ENCODE results near the gene ADAMTSL1. TPM values are rescaled to one million over a fixed set of nuclear protein-coding genes. Genes with fewer than 3 reads are reported as not detected.

Gene ADAMTSL1
- total and polyA plus RNA-seq, 2 of the 13 experiments (the other 11 are each of a cell fraction or from before 2014, with no cell fraction given) = not detected

DNA sequence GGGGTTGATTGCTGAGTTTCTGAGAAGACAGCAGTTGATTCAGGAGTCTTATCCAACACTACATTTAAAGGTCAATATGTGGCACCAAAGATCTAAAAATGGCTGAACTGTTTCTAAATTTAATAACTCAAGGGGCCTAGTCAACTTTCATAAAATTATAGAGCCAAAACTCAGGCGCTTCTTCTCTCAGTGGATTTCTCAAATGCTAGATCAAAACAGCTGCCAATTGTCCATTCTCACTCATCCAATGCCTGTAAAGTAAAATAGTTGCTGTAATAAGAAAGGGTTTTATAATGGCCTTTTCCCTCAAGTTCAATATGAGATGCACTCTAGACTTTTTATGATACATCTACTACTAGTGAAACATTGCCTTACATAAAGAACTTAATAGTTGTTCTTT lies 26.5 kb downstream of the ADAMTSL1 start:
- DNase-seq (ENCODE audit: low spot score) (no peak), FAIRE-seq (no peak), ATAC-seq (no peak)
- no peaks in the 10 kb centered on the region for H3K27me3 ChIP-seq (ENCODE audit: control insufficient read depth in 1 of 2, insufficient read depth in 2 of 2, low read length in 2 of 2)
- H3K79me2 ChIP-seq (ENCODE audit: insufficient read depth, low read length) = no peaks in the 10 kb centered on the region
- no peak for TF ChIP-seq ATAD3A (CRISPR knock-in tag; IDR thresholded peaks at IDR 0.05)
- TF ChIP-seq HOXD1 (CRISPR knock-in tag; IDR thresholded peaks at IDR 0.05) = no peak
- TF ChIP-seq, protein P1, sequence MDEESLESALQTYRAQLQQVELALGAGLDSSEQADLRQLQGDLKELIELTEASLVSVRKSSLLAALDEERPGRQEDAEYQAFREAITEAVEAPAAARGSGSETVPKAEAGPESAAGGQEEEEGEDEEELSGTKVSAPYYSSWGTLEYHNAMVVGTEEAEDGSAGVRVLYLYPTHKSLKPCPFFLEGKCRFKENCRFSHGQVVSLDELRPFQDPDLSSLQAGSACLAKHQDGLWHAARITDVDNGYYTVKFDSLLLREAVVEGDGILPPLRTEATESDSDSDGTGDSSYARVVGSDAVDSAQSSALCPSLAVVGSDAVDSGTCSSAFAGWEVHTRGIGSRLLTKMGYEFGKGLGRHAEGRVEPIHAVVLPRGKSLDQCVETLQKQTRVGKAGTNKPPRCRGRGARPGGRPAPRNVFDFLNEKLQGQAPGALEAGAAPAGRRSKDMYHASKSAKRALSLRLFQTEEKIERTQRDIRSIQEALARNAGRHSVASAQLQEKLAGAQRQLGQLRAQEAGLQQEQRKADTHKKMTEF (CRISPR knock-in tag; IDR thresholded peaks at IDR 0.05) = no peak
- TF ChIP-seq, protein P2, sequence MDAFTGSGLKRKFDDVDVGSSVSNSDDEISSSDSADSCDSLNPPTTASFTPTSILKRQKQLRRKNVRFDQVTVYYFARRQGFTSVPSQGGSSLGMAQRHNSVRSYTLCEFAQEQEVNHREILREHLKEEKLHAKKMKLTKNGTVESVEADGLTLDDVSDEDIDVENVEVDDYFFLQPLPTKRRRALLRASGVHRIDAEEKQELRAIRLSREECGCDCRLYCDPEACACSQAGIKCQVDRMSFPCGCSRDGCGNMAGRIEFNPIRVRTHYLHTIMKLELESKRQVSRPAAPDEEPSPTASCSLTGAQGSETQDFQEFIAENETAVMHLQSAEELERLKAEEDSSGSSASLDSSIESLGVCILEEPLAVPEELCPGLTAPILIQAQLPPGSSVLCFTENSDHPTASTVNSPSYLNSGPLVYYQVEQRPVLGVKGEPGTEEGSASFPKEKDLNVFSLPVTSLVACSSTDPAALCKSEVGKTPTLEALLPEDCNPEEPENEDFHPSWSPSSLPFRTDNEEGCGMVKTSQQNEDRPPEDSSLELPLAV (CRISPR knock-in tag; conservative IDR thresholded peaks at IDR 0.05; ENCODE audit: low read depth) = no peak
- TF ChIP-seq ZFP36L1 (CRISPR knock-in tag; IDR thresholded peaks at IDR 0.05) = no peak
- 13% methylated on average over 1 of the region's 1 CpG for WGBS (ENCODE audit: low lambda C conversion rate)
- BruUV-seq (replicated peaks) = no TSS peak
- CTCF ChIA-PET (ENCODE audit: low intra/inter-chr PET ratio, low total read pairs) = no interaction called here
- in situ Hi-C loops (cut with HindIII; ENCODE audit: extremely low pct_ligation_motif_present, low pct_unique_long_range_greater_than_20kb) = no loop called here
- H3K27ac ChIP-seq (ENCODE audit: extremely low read length, insufficient read depth, low read length) = no peak overlapping the region
- H3K4me1 ChIP-seq (ENCODE audit: insufficient read depth, low read length) = no peaks in the 10 kb centered on the region
- no peaks in the 10 kb centered on the region for H3K36me3 ChIP-seq (replicated peaks in 1 of 2; ENCODE audit: control insufficient read depth in 1 of 2, insufficient read depth in 2 of 2, low read length in 2 of 2)
- intact Hi-C loops (cut with micrococcal nuclease; ENCODE audit: unreplicated experiment) = no loop called here
- no peak overlapping the region for H3K4me3 ChIP-seq (replicated peaks in 1 of 3; ENCODE audit: insufficient read depth in 1 of 3, low read depth in 2 of 3, low read length in 3 of 3)
- H4K20me1 ChIP-seq (ENCODE audit: insufficient read depth, low read length) = no peaks in the 10 kb centered on the region
- H2AFZ ChIP-seq (ENCODE audit: low read length) = no peak overlapping the region
- H3K9ac ChIP-seq (ENCODE audit: insufficient read depth, low read depth, low read length) = no peak overlapping the region
- H3K9me3 ChIP-seq (ENCODE audit: low read length) = no peaks in the 10 kb centered on the region
- POLR2A ChIA-PET = no interaction called here
- no peak overlapping the region for H3K4me2 ChIP-seq (ENCODE audit: low read depth, low read length)

DNA sequence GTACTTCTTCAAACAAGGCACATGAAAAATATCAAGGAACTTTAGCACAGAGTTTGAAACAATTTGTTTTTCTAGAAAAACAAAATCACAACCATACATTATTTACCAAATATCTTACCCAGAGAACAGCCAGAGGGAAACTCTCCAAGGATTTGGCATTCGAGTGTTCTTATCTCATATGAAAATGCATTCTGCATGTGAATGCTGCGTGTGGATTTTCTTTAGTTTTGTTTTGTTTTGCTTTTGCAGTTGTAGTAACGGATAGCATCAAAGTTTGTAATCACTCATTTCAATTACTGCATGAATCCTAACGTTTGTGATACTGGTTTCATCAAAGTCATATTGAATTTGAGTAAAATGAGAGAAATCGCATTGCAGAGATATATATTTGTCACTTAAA lies 28.0 kb downstream of the ADAMTSL1 start:
- POLR2A ChIA-PET = no interaction called here
- in situ Hi-C loops (cut with HindIII; ENCODE audit: extremely low pct_ligation_motif_present, low pct_unique_long_range_greater_than_20kb) = no loop called here
- H3K4me1 ChIP-seq (ENCODE audit: insufficient read depth, low read length) = no peaks in the 10 kb centered on the region
- WGBS (ENCODE audit: low lambda C conversion rate) = under 1% methylated on average over 5 of the region's 5 CpGs
- no TSS peak for BruUV-seq (replicated peaks)
- no peak overlapping the region for H2AFZ ChIP-seq (ENCODE audit: low read length)
- H3K36me3 ChIP-seq (replicated peaks in 1 of 2; ENCODE audit: control insufficient read depth in 1 of 2, insufficient read depth in 2 of 2, low read length in 2 of 2) = no peaks in the 10 kb centered on the region
- no peaks in the 10 kb centered on the region for H3K9me3 ChIP-seq (ENCODE audit: low read length)
- FAIRE-seq = no peak
- H3K79me2 ChIP-seq (ENCODE audit: insufficient read depth, low read length) = no peaks in the 10 kb centered on the region
- H3K4me3 ChIP-seq (replicated peaks in 1 of 3; ENCODE audit: insufficient read depth in 1 of 3, low read depth in 2 of 3, low read length in 3 of 3) = no peak overlapping the region
- intact Hi-C loops (cut with micrococcal nuclease; ENCODE audit: unreplicated experiment) = no loop called here
- no peak for ATAC-seq
- H3K27me3 ChIP-seq (ENCODE audit: control insufficient read depth in 1 of 2, insufficient read depth in 2 of 2, low read length in 2 of 2) = no peaks in the 10 kb centered on the region
- H3K4me2 ChIP-seq (ENCODE audit: low read depth, low read length) = no peak overlapping the region
- DNase-seq (ENCODE audit: low spot score) = no peak
- H4K20me1 ChIP-seq (ENCODE audit: insufficient read depth, low read length) = no peaks in the 10 kb centered on the region
- no peak overlapping the region for H3K9ac ChIP-seq (ENCODE audit: insufficient read depth, low read depth, low read length)
- H3K27ac ChIP-seq (ENCODE audit: extremely low read length, insufficient read depth, low read length) = no peak overlapping the region
- CTCF ChIA-PET (ENCODE audit: low intra/inter-chr PET ratio, low total read pairs) = no interaction called here
- TF ChIP-seq, protein P3, sequence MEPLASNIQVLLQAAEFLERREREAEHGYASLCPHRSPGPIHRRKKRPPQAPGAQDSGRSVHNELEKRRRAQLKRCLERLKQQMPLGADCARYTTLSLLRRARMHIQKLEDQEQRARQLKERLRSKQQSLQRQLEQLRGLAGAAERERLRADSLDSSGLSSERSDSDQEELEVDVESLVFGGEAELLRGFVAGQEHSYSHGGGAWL (CRISPR knock-in tag; IDR thresholded peaks at IDR 0.05) = no peak
- TF ChIP-seq ZEB1 (IDR thresholded peaks at IDR 0.05; ENCODE audit: insufficient replicate concordance, low read depth) (no peak), ISL2 (CRISPR knock-in tag; IDR thresholded peaks at IDR 0.05) (no peak), SP2 (CRISPR knock-in tag; IDR thresholded peaks at IDR 0.05) (no peak), SAFB2 (CRISPR knock-in tag; IDR thresholded peaks at IDR 0.05; ENCODE audit: borderline replicate concordance, low read depth) (no peak), MYC (CRISPR knock-in tag; IDR thresholded peaks at IDR 0.05; ENCODE audit: borderline replicate concordance) (no peak)

Data from HepG2 (cell line).